Measurements from ENCODE around the gene SMIM23.

The SMIM23 gene

DNA sequence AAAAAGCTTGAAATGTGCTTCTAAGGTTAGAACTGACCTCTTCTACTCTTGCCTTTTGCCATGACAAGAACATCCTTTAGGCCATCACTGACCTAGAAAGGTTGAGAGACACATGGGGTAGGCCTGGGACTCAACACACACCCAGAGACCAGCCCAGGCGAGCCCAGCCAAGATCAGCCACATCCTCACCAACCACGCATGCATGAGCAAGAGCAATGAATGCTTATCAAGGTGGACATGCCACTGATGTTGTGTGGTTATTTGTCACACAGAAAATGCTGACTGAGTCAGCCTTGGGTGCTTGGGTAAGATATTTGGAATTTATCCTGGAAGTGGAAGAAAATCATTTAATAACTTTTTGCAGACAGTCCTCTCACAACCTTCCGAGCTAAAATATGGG is 39.4 kb downstream of the SMIM23 start:
- Histone ChIP-seq H3K9me3 (replicated peaks; ENCODE audit: insufficient read depth, low read length) (no peaks in the 10 kb centered on the region), H3F3A (ENCODE audit: insufficient read depth, low read length) (no peaks in the 10 kb centered on the region), H3K36me3 (replicated peaks; ENCODE audit: insufficient read depth, low read length) (no peaks in the 10 kb centered on the region), H3K4me2 (ENCODE audit: low read depth, low read length) (no peak overlapping the region), H2AFZ (ENCODE audit: low read length) (no peak overlapping the region), H3K4me1 (ENCODE audit: low read length) (no peaks in the 10 kb centered on the region), H3K9ac (ENCODE audit: low read length) (no peak overlapping the region), H3K27ac (ENCODE audit: low read length) (no peak overlapping the region), H3K4me3 (ENCODE audit: low read length) (no peak overlapping the region), H3K9me2 (replicated peaks; ENCODE audit: insufficient read depth, low read length) (no peaks in the 10 kb centered on the region), H3K27me3 (replicated peaks; ENCODE audit: insufficient read depth, low read length) (no peaks in the 10 kb centered on the region), H4K20me1 (ENCODE audit: insufficient read depth, low read length) (no peaks in the 10 kb centered on the region), H3K79me2 (ENCODE audit: low read length) (no peaks in the 10 kb centered on the region)
- no peak for TF ChIP-seq EZH2phosphoT487 (IDR thresholded peaks at IDR 0.05; ENCODE audit: low read length)
- TF ChIP-seq EZH2 (optimal IDR thresholded peaks at IDR 0.05; ENCODE audit: low read depth, low read length), result no peak
- TF ChIP-seq, protein P1, sequence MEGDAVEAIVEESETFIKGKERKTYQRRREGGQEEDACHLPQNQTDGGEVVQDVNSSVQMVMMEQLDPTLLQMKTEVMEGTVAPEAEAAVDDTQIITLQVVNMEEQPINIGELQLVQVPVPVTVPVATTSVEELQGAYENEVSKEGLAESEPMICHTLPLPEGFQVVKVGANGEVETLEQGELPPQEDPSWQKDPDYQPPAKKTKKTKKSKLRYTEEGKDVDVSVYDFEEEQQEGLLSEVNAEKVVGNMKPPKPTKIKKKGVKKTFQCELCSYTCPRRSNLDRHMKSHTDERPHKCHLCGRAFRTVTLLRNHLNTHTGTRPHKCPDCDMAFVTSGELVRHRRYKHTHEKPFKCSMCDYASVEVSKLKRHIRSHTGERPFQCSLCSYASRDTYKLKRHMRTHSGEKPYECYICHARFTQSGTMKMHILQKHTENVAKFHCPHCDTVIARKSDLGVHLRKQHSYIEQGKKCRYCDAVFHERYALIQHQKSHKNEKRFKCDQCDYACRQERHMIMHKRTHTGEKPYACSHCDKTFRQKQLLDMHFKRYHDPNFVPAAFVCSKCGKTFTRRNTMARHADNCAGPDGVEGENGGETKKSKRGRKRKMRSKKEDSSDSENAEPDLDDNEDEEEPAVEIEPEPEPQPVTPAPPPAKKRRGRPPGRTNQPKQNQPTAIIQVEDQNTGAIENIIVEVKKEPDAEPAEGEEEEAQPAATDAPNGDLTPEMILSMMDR (IDR thresholded peaks at IDR 0.05; ENCODE audit: low read length), result no peak
- DNase-seq, result no peak

DNA sequence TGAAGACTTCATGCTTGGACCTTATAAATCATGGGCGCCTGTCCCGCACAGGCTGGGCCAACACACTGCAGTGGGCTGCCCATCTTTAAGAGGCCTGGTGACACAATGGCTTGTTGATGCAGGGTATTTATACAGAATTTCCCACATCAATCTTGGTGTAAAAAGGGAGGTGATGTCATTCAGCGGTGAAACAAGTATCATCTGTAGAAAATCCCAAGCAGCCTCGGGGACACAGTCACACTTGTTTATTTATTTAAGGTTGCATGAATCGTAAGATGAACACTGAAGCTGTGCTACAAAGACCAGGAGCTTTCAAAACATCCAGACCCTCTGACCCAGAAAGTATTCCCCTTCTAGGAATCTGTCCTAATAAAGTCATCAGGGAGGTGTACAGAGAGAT is 40.5 kb downstream of the SMIM23 start:
- no peak overlapping the region for H2AFZ ChIP-seq (ENCODE audit: low read length)
- H3K36me3 ChIP-seq (replicated peaks; ENCODE audit: insufficient read depth, low read length), result no peaks in the 10 kb centered on the region
- H3K27me3 ChIP-seq (replicated peaks; ENCODE audit: insufficient read depth, low read length), result no peaks in the 10 kb centered on the region

DNA sequence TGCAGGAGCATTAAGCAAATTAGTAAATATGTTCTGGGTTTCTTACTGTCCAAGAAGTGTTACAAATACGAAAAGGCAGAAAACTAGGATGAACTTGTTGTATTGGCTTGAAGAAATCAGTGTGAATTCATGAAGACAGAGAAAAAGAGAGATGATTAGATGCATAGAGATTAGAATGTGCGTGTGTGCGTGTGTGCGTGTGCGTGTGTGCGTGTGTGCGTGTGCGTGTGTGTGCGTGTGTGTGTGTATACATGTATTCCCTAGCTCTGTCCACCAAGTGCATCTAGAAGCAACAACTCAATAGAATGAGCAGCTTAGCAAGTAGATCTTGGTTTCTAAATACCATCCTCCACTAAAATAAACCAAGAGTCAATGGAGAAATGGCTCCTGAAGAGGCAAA is 41.5 kb downstream of the SMIM23 start:
- Histone ChIP-seq H3K4me1 (ENCODE audit: low read length) (no peaks in the 10 kb centered on the region), H3K27ac (ENCODE audit: low read length) (no peak overlapping the region), H3K79me2 (ENCODE audit: low read length) (no peaks in the 10 kb centered on the region), H3K4me2 (ENCODE audit: low read depth, low read length) (no peak overlapping the region), H3K9me3 (replicated peaks; ENCODE audit: insufficient read depth, low read length) (no peaks in the 10 kb centered on the region), H3K36me3 (replicated peaks; ENCODE audit: insufficient read depth, low read length) (no peaks in the 10 kb centered on the region), H3F3A (ENCODE audit: insufficient read depth, low read length) (no peaks in the 10 kb centered on the region), H2AFZ (ENCODE audit: low read length) (no peak overlapping the region), H3K9me2 (replicated peaks; ENCODE audit: insufficient read depth, low read length) (no peaks in the 10 kb centered on the region), H3K4me3 (ENCODE audit: low read length) (no peak overlapping the region), H4K20me1 (ENCODE audit: insufficient read depth, low read length) (no peaks in the 10 kb centered on the region), H3K9ac (ENCODE audit: low read length) (no peak overlapping the region), H3K27me3 (replicated peaks; ENCODE audit: insufficient read depth, low read length) (no peaks in the 10 kb centered on the region)
- TF ChIP-seq EZH2 (optimal IDR thresholded peaks at IDR 0.05; ENCODE audit: low read depth, low read length) (no peak), EZH2phosphoT487 (IDR thresholded peaks at IDR 0.05; ENCODE audit: low read length) (no peak)
- TF ChIP-seq, protein P1 (IDR thresholded peaks at IDR 0.05; ENCODE audit: low read length), result no peak
- DNase-seq, result no peak

More for the DNA sequence above, 40.5 kb downstream of the SMIM23 start:
- H3K4me1 ChIP-seq (ENCODE audit: low read length), result no peaks in the 10 kb centered on the region
- H3K9ac ChIP-seq (ENCODE audit: low read length), result no peak overlapping the region
- no peaks in the 10 kb centered on the region for H4K20me1 ChIP-seq (ENCODE audit: insufficient read depth, low read length)
- TF ChIP-seq EZH2 (optimal IDR thresholded peaks at IDR 0.05; ENCODE audit: low read depth, low read length) (no peak), EZH2phosphoT487 (IDR thresholded peaks at IDR 0.05; ENCODE audit: low read length) (no peak)
- TF ChIP-seq, protein P1 (IDR thresholded peaks at IDR 0.05; ENCODE audit: low read length), result no peak
- no peaks in the 10 kb centered on the region for H3K9me2 ChIP-seq (replicated peaks; ENCODE audit: insufficient read depth, low read length)
- H3F3A ChIP-seq (ENCODE audit: insufficient read depth, low read length), result no peaks in the 10 kb centered on the region
- H3K4me3 ChIP-seq (ENCODE audit: low read length), result no peak overlapping the region
- H3K9me3 ChIP-seq (replicated peaks; ENCODE audit: insufficient read depth, low read length), result no peaks in the 10 kb centered on the region
- DNase-seq, result no peak
- H3K4me2 ChIP-seq (ENCODE audit: low read depth, low read length), result no peak overlapping the region
- H3K79me2 ChIP-seq (ENCODE audit: low read length), result no peaks in the 10 kb centered on the region
- H3K27ac ChIP-seq (ENCODE audit: low read length), result no peak overlapping the region
